Measurements from ENCODE around the gene DOLPP1. TPM values are rescaled to one million over a fixed set of nuclear protein-coding genes. Genes with fewer than 3 reads are reported as not detected.

DOLPP1 gene
- polyA plus RNA-seq, 3 donors = 5.4 to 6.6 (median 5.9) TPM

DNA sequence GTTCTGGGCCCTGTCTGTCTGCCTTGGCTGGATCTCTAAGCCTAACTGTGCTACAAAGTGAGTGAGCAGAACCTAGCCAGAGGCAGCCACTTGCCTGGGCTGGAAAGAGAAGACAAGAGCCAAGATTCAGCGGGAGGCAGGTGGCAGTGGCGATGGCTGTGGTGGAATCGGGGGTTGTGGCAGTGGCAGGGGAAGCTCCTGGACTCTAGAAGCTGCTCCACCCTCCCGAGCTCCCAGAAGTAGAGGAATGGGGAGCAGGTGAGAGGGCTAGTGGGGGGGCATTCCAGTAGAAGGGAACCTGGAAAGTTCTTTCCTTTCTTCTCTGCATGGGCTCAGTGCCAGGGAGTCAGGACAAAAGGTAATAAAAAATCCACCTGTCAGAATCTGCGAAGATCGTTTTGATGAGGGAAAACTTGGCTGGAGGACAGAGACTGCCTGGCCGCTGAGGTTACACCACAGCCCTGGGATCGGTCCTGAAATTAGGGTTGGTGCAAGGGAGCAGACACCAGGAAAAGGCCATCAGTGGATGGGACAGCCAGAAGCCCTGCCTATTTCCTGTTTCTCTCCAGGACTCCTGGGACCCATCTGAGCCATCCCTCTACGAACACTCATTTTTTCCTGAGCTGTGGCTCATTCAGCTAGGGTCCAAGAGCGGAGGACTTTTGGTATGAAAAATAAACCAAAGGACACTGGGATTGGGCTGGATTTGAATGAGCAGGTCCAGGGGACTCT is 28.1 kb downstream of the DOLPP1 start:
- Mint-ChIP-seq H3K36me3 (peaks cover 14 to 21% of the 10 kb centered on the region in 2 donors), H3K27ac (peak overlapping the region in 2 of 7 donors; percentile 26 to 78), H3K4me1 (peaks cover 37% of the 10 kb centered on the region), H3K9me3 (peaks cover 0 to 3% (median 0%) of the 10 kb centered on the region in 7 donors), H3K27me3 (ENCODE audit: low read depth in 3 of 3) (peaks cover 0 to 4% (median 0%) of the 10 kb centered on the region in 3 donors), H3K4me3 (peak overlapping the region; percentile 71 to 79)
- Histone ChIP-seq H3K9ac (ENCODE audit: insufficient read depth, low read length, poor library complexity, severe bottlenecking) (no peak overlapping the region), H3K27ac (ENCODE audit: low read depth in 1 of 2, low read length in 2 of 2) (no peak overlapping the region), H3K4me2 (replicated peaks; ENCODE audit: extremely low read depth, low read length, poor library complexity, severe bottlenecking) (peak overlapping the region; percentile 100), H3K79me2 (ENCODE audit: insufficient read depth, low read length) (peaks cover 40% of the 10 kb centered on the region), H3K27me3 (ENCODE audit: control insufficient read depth in 2 of 2, insufficient read depth in 2 of 2, low read length in 2 of 2) (no peaks in the 10 kb centered on the region), H4K20me1 (ENCODE audit: insufficient read depth, low read length) (peaks cover under 1% of the 10 kb centered on the region), H3K4me1 (ENCODE audit: control insufficient read depth in 1 of 2, insufficient read depth in 2 of 2, low read length in 2 of 2) (peaks cover 38 to 43% of the 10 kb centered on the region in 2 donors), H3K4me3 (replicated peaks in 1 of 3; ENCODE audit: low read depth in 2 of 3, low read length in 3 of 3) (peak overlapping the region in 1 of 3 experiments; percentile 99), H3K36me3 (replicated peaks in 1 of 2; ENCODE audit: control insufficient read depth in 1 of 2, insufficient read depth in 2 of 2, low read length in 2 of 2) (peaks cover 12 to 19% of the 10 kb centered on the region in 2 donors), H3K9me3 (replicated peaks in 1 of 2; ENCODE audit: control insufficient read depth in 1 of 2, insufficient read depth in 1 of 2, low read length in 2 of 2) (no peaks in the 10 kb centered on the region), H2AFZ (ENCODE audit: insufficient read depth, low read depth, low read length, poor library complexity, severe bottlenecking) (no peak overlapping the region)
- 84% methylated on average over 8 of the region's 10 CpGs for WGBS (ENCODE audit: insufficient coverage)
- intact Hi-C loops (cut with micrococcal nuclease) = no loop called here
- TF ChIP-seq, protein P1, sequence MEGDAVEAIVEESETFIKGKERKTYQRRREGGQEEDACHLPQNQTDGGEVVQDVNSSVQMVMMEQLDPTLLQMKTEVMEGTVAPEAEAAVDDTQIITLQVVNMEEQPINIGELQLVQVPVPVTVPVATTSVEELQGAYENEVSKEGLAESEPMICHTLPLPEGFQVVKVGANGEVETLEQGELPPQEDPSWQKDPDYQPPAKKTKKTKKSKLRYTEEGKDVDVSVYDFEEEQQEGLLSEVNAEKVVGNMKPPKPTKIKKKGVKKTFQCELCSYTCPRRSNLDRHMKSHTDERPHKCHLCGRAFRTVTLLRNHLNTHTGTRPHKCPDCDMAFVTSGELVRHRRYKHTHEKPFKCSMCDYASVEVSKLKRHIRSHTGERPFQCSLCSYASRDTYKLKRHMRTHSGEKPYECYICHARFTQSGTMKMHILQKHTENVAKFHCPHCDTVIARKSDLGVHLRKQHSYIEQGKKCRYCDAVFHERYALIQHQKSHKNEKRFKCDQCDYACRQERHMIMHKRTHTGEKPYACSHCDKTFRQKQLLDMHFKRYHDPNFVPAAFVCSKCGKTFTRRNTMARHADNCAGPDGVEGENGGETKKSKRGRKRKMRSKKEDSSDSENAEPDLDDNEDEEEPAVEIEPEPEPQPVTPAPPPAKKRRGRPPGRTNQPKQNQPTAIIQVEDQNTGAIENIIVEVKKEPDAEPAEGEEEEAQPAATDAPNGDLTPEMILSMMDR (IDR thresholded peaks at IDR 0.05) = no peak
- DNase-seq = no peak

DNA sequence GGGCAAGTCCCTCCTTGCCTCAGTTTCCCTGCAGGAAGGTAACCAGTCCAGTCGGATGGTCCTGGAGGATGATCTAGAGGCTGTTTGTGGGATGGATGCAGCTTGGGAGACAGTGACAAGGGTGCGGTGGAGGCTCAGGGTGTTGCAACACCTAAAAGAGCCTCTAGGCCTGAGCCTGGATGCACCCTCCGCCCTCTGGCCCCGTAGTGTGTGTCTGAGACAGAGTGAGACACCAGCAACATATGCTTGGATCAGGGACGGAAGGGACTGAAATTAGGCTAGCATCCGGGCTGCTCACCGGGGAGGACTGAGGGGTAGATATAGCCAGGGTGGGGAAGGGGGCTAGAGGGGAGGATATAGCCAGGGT is 28.6 kb downstream of the DOLPP1 start:
- Histone ChIP-seq H3K9ac (ENCODE audit: insufficient read depth, low read length, poor library complexity, severe bottlenecking) (no peak overlapping the region), H3K4me1 (ENCODE audit: control insufficient read depth in 1 of 2, insufficient read depth in 2 of 2, low read length in 2 of 2) (peaks cover 44 to 48% of the 10 kb centered on the region in 2 donors), H3K4me2 (replicated peaks; ENCODE audit: extremely low read depth, low read length, poor library complexity, severe bottlenecking) (peak overlapping the region; percentile 100), H3K79me2 (ENCODE audit: insufficient read depth, low read length) (peaks cover 46% of the 10 kb centered on the region), H4K20me1 (ENCODE audit: insufficient read depth, low read length) (peaks cover 6% of the 10 kb centered on the region), H2AFZ (ENCODE audit: insufficient read depth, low read depth, low read length, poor library complexity, severe bottlenecking) (peak overlapping the region; percentile 1), H3K4me3 (replicated peaks in 1 of 3; ENCODE audit: low read depth in 2 of 3, low read length in 3 of 3) (peak overlapping the region in 1 of 3 experiments; percentile 99), H3K27me3 (ENCODE audit: control insufficient read depth in 2 of 2, insufficient read depth in 2 of 2, low read length in 2 of 2) (no peaks in the 10 kb centered on the region), H3K27ac (ENCODE audit: low read depth in 1 of 2, low read length in 2 of 2) (no peak overlapping the region), H3K36me3 (replicated peaks in 1 of 2; ENCODE audit: control insufficient read depth in 1 of 2, insufficient read depth in 2 of 2, low read length in 2 of 2) (peaks cover 12 to 19% of the 10 kb centered on the region in 2 donors), H3K9me3 (replicated peaks in 1 of 2; ENCODE audit: control insufficient read depth in 1 of 2, insufficient read depth in 1 of 2, low read length in 2 of 2) (no peaks in the 10 kb centered on the region)
- H3K4me3 Mint-ChIP-seq = peak overlapping the region; percentile 71 to 79
- intact Hi-C loops (cut with micrococcal nuclease) = no loop called here
- TF ChIP-seq, protein P1 (IDR thresholded peaks at IDR 0.05) = peak; percentile 11
- peak; percentile 38 to 50 (median 47) for DNase-seq
- peaks cover 0 to 3% (median 0%) of the 10 kb centered on the region in 7 donors for H3K9me3 Mint-ChIP-seq
- peaks cover 14 to 21% of the 10 kb centered on the region in 2 donors for H3K36me3 Mint-ChIP-seq
- H3K4me1 Mint-ChIP-seq = peaks cover 43% of the 10 kb centered on the region
- WGBS (ENCODE audit: insufficient coverage) = 29% methylated on average over 4 of the region's 7 CpGs
- H3K27me3 Mint-ChIP-seq (ENCODE audit: low read depth in 3 of 3) = peaks cover 0 to 4% (median 0%) of the 10 kb centered on the region in 3 donors
- peak overlapping the region in 4 of 7 donors; percentile 26 to 78 (median 42) for H3K27ac Mint-ChIP-seq
